Neural cell (in vitro differentiated cells): ENCODE measurements around the gene SCRG1. TPM values are rescaled to one million over a fixed set of nuclear protein-coding genes. Genes with fewer than 3 reads are reported as not detected.

Source experiments
- H2AFZ ChIP-seq: fragments of 200-600, 300-800 bp; sonication (generic), shearing (Covaris generic); 2 replicates; pipeline ENCODE4 v1.6.0; 2014; ENCODE audit warnings: low read depth, mild to moderate bottlenecking, antibody characterized with exemption, low read length, moderate library complexity
- H3F3A ChIP-seq: fragments of 200-600 bp; shearing (Covaris generic); 2 replicates; pipeline ENCODE4 v1.6.1; 2016; ENCODE audit warnings: mild to moderate bottlenecking, moderate library complexity, mixed read lengths, antibody characterized with exemption, low read length; ENCODE audit not compliant: insufficient read depth, poor library complexity, severe bottlenecking
- H3K27ac ChIP-seq: fragments of 200-600, 300-800 bp; sonication (generic), shearing (Covaris generic); 2 replicates; pipeline ENCODE4 v1.5.1; 2014; ENCODE audit warnings: mild to moderate bottlenecking, low read length, moderate library complexity
- H3K27me3 ChIP-seq: fragments of 300-800, 200-600 bp; sonication (generic), shearing (Covaris generic); 2 replicates; pipeline ENCODE4 v1.6.0; 2014; ENCODE audit warnings: mild to moderate bottlenecking, low read depth, low read length, moderate library complexity; ENCODE audit not compliant: insufficient read depth
- H3K36me3 ChIP-seq: fragments of 300-800, 200-600 bp; sonication (generic), shearing (Covaris generic); 2 replicates; pipeline ENCODE4 v1.5.1; 2014; ENCODE audit warnings: mild to moderate bottlenecking, antibody characterized with exemption, low read length, moderate library complexity; ENCODE audit not compliant: insufficient read depth
- H3K4me2 ChIP-seq: fragments of 300-800, 200-600 bp; sonication (generic), shearing (Covaris generic); 2 replicates; pipeline ENCODE4 v1.6.0; 2014; ENCODE audit warnings: mild to moderate bottlenecking, low read length
- H3K4me3 ChIP-seq: fragments of 300-800, 200-600 bp; sonication (generic), shearing (Covaris generic); 2 replicates; pipeline ENCODE4 v1.5.1; 2014; ENCODE audit warnings: mild to moderate bottlenecking, low read length, moderate library complexity
- H3K79me2 ChIP-seq: fragments of 200-600 bp; shearing (Covaris generic); replicated peaks from 2 replicates; pipeline ENCODE4 v1.6.0; 2014; ENCODE audit warnings: mild to moderate bottlenecking, low read length, moderate library complexity; ENCODE audit not compliant: insufficient read depth
- H3K9ac ChIP-seq: fragments of 300-800, 200-600 bp; sonication (generic), shearing (Covaris generic); 2 replicates; pipeline ENCODE4 v1.6.1; 2016; ENCODE audit warnings: mild to moderate bottlenecking, low read length, mixed read lengths
- H3K9me2 ChIP-seq: fragments of 200-600 bp; shearing (Covaris generic); 2 replicates; pipeline ENCODE4 v1.6.1; 2016; ENCODE audit warnings: mild to moderate bottlenecking, low read length, mixed read lengths; ENCODE audit not compliant: insufficient read depth
- H3K9me3 ChIP-seq: fragments of 200-600, 300-800 bp; sonication (generic), shearing (Covaris generic); 2 replicates; pipeline ENCODE4 v1.6.1; 2016; ENCODE audit warnings: mild to moderate bottlenecking, mixed run types, low read length, moderate library complexity, mixed read lengths
- H4K20me1 ChIP-seq: fragments of 200-600 bp; shearing (Covaris generic); 2 replicates; pipeline ENCODE4 v1.6.1; 2016; ENCODE audit warnings: mild to moderate bottlenecking, mixed run types; ENCODE audit not compliant: insufficient read depth
- EP300 ChIP-seq: fragments of 450-650 bp; conservative IDR thresholded peaks from 2 replicates; pipeline ENCODE4 v1.6.1; 2014; ENCODE audit warnings: antibody characterized with exemption, mild to moderate bottlenecking, moderate library complexity; ENCODE audit not compliant: poor library complexity, severe bottlenecking
- EZH2 ChIP-seq: fragments of 200-600, 300-800 bp; shearing (Covaris generic), sonication (generic); IDR thresholded peaks from 2 replicates; pipeline ENCODE4 v1.6.1; 2014; ENCODE audit warnings: antibody characterized with exemption, low read length, borderline replicate concordance, mild to moderate bottlenecking; ENCODE audit not compliant: insufficient read depth, poor library complexity, severe bottlenecking
- MXI1 ChIP-seq: fragments of 450-650 bp; conservative IDR thresholded peaks from 2 replicates; pipeline ENCODE4 v1.6.1; 2014; ENCODE audit warnings: antibody characterized with exemption, mild to moderate bottlenecking; ENCODE audit not compliant: poor library complexity, severe bottlenecking
- POLR2AphosphoS5 ChIP-seq: IDR thresholded peaks from 2 replicates; pipeline ENCODE4 v1.6.1; 2012
- SMC3 ChIP-seq: fragments of 450-650 bp; conservative IDR thresholded peaks from 2 replicates; pipeline ENCODE4 v1.6.1; 2014; ENCODE audit warnings: antibody characterized with exemption, mild to moderate bottlenecking, moderate library complexity; ENCODE audit not compliant: poor library complexity
- TAF1 ChIP-seq: IDR thresholded peaks from 2 replicates; pipeline ENCODE4 v1.6.1; 2012; ENCODE audit warnings: low read depth
- polyA plus RNA-seq: library from polyadenylated mRNA; depleted of rRNA; stranded (reverse); fragments of >200 nt; gene quantifications from 2 replicates; pipeline ENCODE4 v1.2.3, GENCODE V29; 2014
- TF ChIP-seq, protein P1 (sequence below): IDR thresholded peaks from 2 replicates; pipeline ENCODE4 v1.6.1; 2012; ENCODE audit warnings: borderline replicate concordance
- TF ChIP-seq, protein P2 (sequence below): fragments of 450-650 bp; IDR thresholded peaks from 2 replicates; pipeline ENCODE4 v1.5.1; 2014; ENCODE audit warnings: antibody characterized with exemption, mild to moderate bottlenecking, moderate library complexity; ENCODE audit not compliant: poor library complexity, severe bottlenecking

Gene SCRG1
- polyA plus RNA-seq, 1 donor from 2014 or later: 0.42 TPM

- Histone ChIP-seq H2AFZ (no peak overlapping the region), H3K27me3 (no peaks in the 10 kb centered on the region), H3K9me3 (no peaks in the 10 kb centered on the region), H3K9ac (no peak overlapping the region), H3K27ac (no peak overlapping the region), H3F3A (no peaks in the 10 kb centered on the region), H3K9me2 (no peaks in the 10 kb centered on the region), H4K20me1 (no peaks in the 10 kb centered on the region), H3K79me2 (no peaks in the 10 kb centered on the region), H3K4me3 (no peak overlapping the region), H3K36me3 (no peaks in the 10 kb centered on the region), H3K4me2 (no peak overlapping the region)
- TF ChIP-seq TAF1: no peak
- no peak for TF ChIP-seq EZH2
- TF ChIP-seq SMC3: no peak
- TF ChIP-seq MXI1: no peak
- TF ChIP-seq, protein P1, sequence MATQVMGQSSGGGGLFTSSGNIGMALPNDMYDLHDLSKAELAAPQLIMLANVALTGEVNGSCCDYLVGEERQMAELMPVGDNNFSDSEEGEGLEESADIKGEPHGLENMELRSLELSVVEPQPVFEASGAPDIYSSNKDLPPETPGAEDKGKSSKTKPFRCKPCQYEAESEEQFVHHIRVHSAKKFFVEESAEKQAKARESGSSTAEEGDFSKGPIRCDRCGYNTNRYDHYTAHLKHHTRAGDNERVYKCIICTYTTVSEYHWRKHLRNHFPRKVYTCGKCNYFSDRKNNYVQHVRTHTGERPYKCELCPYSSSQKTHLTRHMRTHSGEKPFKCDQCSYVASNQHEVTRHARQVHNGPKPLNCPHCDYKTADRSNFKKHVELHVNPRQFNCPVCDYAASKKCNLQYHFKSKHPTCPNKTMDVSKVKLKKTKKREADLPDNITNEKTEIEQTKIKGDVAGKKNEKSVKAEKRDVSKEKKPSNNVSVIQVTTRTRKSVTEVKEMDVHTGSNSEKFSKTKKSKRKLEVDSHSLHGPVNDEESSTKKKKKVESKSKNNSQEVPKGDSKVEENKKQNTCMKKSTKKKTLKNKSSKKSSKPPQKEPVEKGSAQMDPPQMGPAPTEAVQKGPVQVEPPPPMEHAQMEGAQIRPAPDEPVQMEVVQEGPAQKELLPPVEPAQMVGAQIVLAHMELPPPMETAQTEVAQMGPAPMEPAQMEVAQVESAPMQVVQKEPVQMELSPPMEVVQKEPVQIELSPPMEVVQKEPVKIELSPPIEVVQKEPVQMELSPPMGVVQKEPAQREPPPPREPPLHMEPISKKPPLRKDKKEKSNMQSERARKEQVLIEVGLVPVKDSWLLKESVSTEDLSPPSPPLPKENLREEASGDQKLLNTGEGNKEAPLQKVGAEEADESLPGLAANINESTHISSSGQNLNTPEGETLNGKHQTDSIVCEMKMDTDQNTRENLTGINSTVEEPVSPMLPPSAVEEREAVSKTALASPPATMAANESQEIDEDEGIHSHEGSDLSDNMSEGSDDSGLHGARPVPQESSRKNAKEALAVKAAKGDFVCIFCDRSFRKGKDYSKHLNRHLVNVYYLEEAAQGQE: no peak
Measured at GRCh38 chr4:173446416-173446815, 47.5 kb upstream of the SCRG1 start.

DNA sequence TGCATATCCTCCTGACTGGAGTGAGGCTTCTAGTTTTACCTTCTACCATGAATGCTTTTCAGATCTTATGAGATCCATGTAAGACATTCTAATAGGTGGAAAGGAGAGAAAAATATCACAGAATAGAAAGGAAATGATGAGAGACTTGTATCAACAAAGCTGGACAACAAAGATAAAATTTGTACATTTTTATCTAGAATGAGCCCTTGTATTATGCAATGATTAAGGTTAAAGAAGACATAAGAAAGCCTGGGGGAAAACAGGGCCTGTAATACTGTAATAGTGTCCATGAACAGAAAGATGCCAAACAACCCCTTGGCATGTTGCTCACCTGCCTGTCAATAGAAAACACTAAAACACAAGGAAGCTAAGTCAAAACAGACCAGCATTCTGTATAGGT, 44.2 kb upstream of the SCRG1 start:
- Histone ChIP-seq H3K9me2 (no peaks in the 10 kb centered on the region), H3F3A (no peaks in the 10 kb centered on the region), H2AFZ (no peak overlapping the region), H3K27ac (no peak overlapping the region), H3K4me3 (no peak overlapping the region), H3K9ac (no peak overlapping the region), H3K36me3 (no peaks in the 10 kb centered on the region), H3K9me3 (no peaks in the 10 kb centered on the region), H3K79me2 (no peaks in the 10 kb centered on the region), H3K27me3 (no peaks in the 10 kb centered on the region), H3K4me2 (no peak overlapping the region), H4K20me1 (no peaks in the 10 kb centered on the region)
- TF ChIP-seq EP300 (no peak), EZH2 (no peak), SMC3 (no peak), POLR2AphosphoS5 (no peak)
- TF ChIP-seq, protein P1: no peak
- TF ChIP-seq, protein P2, sequence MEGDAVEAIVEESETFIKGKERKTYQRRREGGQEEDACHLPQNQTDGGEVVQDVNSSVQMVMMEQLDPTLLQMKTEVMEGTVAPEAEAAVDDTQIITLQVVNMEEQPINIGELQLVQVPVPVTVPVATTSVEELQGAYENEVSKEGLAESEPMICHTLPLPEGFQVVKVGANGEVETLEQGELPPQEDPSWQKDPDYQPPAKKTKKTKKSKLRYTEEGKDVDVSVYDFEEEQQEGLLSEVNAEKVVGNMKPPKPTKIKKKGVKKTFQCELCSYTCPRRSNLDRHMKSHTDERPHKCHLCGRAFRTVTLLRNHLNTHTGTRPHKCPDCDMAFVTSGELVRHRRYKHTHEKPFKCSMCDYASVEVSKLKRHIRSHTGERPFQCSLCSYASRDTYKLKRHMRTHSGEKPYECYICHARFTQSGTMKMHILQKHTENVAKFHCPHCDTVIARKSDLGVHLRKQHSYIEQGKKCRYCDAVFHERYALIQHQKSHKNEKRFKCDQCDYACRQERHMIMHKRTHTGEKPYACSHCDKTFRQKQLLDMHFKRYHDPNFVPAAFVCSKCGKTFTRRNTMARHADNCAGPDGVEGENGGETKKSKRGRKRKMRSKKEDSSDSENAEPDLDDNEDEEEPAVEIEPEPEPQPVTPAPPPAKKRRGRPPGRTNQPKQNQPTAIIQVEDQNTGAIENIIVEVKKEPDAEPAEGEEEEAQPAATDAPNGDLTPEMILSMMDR: no peak
